ENCODE results near the gene TNFRSF1B.

GRCh38 chr1:12161324-12161661 is 5.5 kb upstream of the TNFRSF1B start:
- TF ChIP-seq CTCF (IDR thresholded peaks at IDR 0.05; ENCODE audit: poor library complexity, severe bottlenecking) (no peak), REST (IDR thresholded peaks at IDR 0.05; ENCODE audit: borderline replicate concordance) (no peak), TAF1 (IDR thresholded peaks at IDR 0.05; ENCODE audit: low read depth) (no peak), EZH2 (IDR thresholded peaks at IDR 0.05; ENCODE audit: borderline replicate concordance, insufficient read depth, low read length, poor library complexity, severe bottlenecking) (no peak), RAD21 (conservative IDR thresholded peaks at IDR 0.05) (no peak), POLR2AphosphoS5 (IDR thresholded peaks at IDR 0.05) (no peak)

Data from neural cell (in vitro differentiated cells).